Body of pancreas (tissue), 4 donors: ENCODE measurements around the gene HTR1D.

Experiments
- POLR2A ChIP-seq, 3 donors: fragments of 450-650 bp; IDR thresholded peaks; one replicate each; pipeline ENCODE4 v1.6.1; 2016; ENCODE audit warnings: antibody characterized with exemption in 3 of 3, mild to moderate bottlenecking in 2 of 3
- TF ChIP-seq, protein P1 (sequence below), 7 experiments: fragments of 450-650 bp in 4 of 7; fragments of 200-600 bp in 3 of 7; sonication (generic) in 3 of 7; IDR thresholded peaks; one replicate each; pipeline ENCODE4 v1.5.1; 2016 to 2019; ENCODE audit warnings: antibody characterized with exemption in 7 of 7

DNA sequence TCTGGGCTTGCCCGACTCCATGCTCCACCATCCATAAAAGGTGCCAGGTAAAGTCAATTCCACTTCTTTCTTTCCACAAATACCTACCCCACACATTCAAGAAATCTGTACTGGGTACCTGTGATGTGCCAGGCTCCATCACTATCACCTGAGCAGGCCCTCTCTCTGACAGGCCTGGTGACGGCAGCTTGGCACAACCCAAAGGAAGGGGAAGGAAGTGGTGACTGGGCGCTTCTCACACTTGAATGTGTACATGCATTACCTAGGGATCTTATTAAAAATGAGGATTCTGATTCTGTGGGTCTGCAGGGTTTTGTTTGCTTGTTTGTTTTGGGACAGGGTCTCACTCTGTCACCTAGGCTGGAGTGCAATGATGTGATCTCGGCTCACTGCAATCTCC is 7.5 kb downstream of the HTR1D start:
- TF ChIP-seq, protein P1, sequence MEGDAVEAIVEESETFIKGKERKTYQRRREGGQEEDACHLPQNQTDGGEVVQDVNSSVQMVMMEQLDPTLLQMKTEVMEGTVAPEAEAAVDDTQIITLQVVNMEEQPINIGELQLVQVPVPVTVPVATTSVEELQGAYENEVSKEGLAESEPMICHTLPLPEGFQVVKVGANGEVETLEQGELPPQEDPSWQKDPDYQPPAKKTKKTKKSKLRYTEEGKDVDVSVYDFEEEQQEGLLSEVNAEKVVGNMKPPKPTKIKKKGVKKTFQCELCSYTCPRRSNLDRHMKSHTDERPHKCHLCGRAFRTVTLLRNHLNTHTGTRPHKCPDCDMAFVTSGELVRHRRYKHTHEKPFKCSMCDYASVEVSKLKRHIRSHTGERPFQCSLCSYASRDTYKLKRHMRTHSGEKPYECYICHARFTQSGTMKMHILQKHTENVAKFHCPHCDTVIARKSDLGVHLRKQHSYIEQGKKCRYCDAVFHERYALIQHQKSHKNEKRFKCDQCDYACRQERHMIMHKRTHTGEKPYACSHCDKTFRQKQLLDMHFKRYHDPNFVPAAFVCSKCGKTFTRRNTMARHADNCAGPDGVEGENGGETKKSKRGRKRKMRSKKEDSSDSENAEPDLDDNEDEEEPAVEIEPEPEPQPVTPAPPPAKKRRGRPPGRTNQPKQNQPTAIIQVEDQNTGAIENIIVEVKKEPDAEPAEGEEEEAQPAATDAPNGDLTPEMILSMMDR (IDR thresholded peaks at IDR 0.05) = no peak
- no peak for TF ChIP-seq POLR2A (IDR thresholded peaks at IDR 0.05)
